Measurements from ENCODE around the gene ZMYM4.
"Not testable (repeated sequence)": the region's sequence is repeated elsewhere in the genome, so short reads cannot be mapped to it uniquely, and the experiment has no call there.

ZMYM4 gene

DNA sequence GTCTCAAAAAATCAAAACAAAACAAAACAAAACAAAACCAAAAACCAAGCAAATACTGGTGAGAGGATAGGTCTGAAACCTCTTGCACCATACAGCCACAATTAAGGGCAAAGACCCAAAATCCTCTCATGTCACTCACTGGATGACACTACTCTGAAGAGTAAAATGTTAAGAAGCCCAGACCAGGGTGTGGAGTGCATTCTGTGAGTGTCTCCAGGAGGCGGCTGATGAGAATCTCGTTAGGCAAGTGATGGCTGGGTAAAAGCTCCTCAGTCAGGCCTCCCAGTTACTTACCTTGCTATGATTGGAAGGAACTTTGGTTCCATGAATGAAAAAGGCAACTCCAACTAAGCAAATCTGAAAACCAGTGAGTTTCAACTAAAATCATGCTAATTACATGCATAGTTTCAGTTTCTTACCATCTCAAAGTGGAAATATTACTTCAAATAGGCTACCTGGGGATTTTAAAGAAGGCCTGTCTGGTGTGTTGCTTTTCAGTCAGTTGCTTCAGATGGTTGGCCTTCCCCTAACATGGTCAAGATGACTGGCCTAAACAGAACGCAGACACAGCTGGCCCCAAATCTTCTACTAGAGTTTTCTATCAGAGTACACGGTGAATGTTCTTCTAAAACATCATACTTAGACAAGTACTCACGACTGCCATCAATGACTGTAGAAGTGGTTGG lies 193.6 kb downstream of the ZMYM4 start:
- DNase-seq, result no peak

DNA sequence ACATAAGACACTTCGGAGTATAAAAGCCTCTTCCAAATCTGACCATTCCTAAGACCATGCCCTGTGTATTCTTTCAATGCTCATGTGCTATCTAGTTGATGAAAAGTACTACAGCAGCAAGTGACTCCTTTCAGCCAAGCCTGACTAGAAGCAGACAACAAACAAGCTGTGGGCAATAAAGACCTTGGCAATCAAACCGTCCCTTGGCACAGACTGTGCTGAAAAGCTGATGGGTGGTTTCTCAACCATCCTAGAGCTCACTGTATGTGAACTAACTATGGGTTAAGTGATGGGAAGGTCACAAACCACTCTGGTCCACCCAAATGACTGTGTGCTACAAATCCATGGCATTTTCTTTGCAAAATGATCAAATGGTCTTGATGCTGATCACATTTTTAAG lies 194.7 kb downstream of the ZMYM4 start:
- no peak for DNase-seq

DNA sequence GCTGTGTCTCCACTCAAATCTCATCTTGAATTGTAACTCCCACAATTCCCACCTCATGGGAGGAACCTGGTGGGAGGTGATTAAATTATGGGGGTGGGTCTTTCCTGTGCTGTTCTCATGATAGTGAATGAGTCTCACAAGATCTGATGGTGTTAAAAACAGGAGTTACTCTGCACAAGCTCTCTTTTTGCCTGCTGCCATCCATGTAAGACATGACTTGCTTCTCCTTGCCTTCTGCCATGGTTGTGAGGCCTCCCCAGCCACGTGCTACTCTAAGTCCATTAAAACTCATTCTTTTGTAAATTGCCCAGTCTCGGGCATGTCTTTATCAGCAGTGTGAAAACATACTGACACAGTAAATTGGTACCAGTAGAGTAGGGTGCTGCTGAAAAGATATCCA lies 195.2 kb downstream of the ZMYM4 start:
- not testable (repeated sequence) for DNase-seq

DNA sequence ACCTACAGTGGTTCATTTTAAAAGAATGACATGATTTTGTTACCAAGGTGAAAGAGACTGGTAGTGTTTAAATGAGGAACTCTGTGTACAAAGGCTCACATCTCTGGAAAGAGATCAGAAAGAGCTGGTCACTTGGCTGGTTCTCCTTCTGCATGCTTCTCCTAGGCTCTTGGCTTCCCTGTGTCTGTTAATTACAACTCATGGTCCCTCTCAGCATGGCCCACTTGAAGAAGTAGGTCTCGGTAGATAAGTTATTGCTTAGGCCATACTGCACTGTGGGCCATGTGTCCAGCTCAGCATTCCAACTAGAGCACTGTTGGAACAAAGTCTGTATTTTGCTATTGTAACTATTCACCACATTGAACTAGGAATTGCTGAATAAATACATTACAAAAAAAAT lies 197.6 kb downstream of the ZMYM4 start:
- DNase-seq, result no peak

DNA sequence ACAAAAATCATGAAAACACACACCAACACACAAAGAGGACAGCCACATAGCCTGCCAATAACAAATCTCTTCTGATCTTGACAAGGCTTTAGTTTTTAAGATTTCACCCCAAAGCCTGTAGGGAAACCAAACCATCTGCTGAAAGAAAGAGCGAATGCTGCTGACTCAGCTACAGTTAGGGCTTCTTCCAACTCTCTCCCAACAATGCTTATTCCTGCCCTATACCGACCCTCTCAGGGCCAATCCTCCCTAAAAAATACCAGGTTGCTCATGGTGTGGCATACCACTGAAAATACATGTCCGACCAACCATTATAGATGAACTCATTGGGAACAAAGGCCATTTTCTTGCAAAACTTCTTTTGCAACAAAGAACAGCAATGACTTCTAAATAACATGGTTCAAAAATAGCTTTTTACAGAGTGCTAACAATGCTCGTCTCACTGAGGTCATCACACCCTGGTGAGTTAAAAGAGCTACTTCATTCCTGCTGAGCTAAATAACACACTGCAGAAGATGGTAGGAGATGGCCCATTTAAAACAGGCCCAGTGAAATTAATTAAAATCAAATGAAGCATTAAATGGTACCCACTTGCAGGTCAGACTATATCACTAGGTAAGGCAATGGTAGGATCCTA lies 202.6 kb downstream of the ZMYM4 start:
- no peak for DNase-seq
